ENCODE results near the gene CNOT6.
A peak's percentile ranks its signal among the peaks of the same experiment; 100 is the strongest.

The CNOT6 gene

DNA sequence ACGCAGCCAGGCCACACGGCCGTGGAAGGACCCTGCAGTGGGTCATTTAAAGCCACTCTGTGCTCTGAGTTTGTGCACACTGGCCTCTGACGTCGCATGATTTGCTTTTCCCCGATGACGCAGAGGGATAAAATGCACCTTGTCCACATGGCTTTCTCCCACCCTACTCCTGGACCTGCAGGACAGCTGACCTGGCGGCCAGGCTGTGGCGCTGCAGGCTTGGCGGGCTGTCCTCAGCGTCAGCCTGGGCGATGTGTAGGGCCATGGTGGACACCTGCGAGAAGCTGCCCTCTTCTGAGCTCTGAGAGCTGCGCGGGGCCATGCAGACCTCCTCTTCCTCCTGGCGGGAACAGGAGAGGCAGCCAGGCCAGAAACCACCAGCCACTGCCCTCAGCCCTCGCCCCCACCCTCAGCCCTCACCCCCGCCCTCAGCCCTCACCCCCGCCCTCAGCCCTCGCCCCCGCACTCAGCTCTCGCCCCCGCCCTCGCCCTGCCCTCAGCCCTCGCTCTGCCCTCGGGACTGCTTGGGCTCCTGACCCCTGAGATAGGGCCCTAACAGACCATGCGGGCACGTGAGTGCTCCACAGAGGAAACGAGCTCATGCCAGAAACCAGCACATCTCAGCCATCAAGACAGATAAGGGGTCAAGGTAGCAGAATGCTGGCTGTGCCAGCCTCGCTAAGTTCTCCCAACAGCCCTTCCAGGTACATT lies 117.1 kb downstream of the CNOT6 start:
- no peak for DNase-seq (ENCODE audit: extremely low read depth, low read depth)
- TF ChIP-seq, protein P1, sequence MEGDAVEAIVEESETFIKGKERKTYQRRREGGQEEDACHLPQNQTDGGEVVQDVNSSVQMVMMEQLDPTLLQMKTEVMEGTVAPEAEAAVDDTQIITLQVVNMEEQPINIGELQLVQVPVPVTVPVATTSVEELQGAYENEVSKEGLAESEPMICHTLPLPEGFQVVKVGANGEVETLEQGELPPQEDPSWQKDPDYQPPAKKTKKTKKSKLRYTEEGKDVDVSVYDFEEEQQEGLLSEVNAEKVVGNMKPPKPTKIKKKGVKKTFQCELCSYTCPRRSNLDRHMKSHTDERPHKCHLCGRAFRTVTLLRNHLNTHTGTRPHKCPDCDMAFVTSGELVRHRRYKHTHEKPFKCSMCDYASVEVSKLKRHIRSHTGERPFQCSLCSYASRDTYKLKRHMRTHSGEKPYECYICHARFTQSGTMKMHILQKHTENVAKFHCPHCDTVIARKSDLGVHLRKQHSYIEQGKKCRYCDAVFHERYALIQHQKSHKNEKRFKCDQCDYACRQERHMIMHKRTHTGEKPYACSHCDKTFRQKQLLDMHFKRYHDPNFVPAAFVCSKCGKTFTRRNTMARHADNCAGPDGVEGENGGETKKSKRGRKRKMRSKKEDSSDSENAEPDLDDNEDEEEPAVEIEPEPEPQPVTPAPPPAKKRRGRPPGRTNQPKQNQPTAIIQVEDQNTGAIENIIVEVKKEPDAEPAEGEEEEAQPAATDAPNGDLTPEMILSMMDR (IDR thresholded peaks at IDR 0.05; ENCODE audit: low read depth, low read length) = no peak

DNA sequence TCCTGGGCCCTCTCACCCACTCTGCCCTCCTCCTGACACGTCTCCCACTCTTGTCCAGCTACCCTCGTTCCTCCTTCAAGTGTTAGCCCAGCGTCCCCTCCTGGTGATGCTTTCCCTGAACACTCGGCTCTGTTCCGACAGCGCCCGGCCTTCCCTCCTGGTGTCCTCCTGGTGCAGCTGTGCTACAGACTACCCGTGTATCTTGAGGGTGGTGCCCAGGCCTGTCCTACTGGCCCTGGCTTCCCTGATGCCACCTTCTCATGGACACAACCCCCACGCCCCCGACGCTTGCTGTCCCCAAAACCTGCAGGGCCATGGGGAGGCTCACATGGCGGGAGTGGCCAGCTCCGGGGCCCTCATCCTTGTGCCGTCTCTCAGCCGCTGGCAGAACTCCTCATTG lies 118.5 kb downstream of the CNOT6 start:
- TF ChIP-seq, protein P1 (IDR thresholded peaks at IDR 0.05; ENCODE audit: low read depth, low read length) = no peak
- no peak for DNase-seq (ENCODE audit: extremely low read depth, low read depth)

DNA sequence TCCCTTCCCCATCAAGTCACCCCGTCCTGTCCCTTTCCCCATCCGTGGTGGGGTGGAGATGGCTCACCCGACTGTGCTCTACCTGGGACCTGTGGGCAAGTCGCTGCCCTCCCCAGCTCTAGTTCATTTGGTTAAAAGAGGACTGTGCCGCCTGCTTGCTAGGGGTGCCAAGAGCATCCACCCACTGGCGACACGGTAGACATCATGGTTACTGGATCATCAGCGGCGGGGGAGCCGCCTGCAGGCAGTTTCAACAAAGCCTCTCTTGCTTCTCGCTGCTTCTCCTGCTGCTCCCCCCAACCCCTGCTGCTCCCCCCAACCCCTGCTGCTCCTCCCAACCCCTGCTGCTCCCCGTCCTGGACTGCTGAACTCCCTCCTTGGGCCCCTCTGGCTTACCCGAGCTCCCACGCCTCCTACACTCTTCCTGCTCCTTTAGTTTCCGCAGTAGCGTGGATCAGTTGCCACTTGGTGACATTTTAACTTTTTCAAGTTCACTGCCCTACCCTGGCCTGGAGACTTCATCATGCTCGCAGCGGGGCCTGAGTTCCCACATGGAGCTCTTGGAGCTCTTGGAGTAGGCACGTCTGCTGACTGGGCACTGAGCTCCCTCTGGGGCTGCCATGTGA lies 119.1 kb downstream of the CNOT6 start:
- TF ChIP-seq, protein P1 (IDR thresholded peaks at IDR 0.05; ENCODE audit: low read depth, low read length) = no peak
- DNase-seq (ENCODE audit: extremely low read depth, low read depth) = no peak

DNA sequence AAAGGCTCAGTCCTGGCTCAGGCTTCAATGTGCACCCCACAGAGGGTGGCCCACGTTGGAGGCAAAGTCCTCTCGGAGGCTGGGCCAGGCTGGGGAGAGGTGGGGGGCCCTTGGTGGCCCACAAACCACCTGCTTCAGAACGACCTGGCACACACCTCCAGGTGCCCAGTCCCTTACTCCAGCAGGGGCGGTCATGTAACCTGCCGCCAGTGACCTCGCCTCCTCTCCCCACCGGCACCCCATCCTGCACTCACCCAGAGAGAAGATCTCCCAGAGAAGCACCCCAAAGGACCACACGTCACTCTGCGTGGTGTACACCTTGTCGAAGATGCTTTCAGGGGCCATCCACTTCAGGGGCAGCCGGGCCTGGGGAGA lies 119.6 kb downstream of the CNOT6 start:
- TF ChIP-seq, protein P1 (IDR thresholded peaks at IDR 0.05; ENCODE audit: low read depth, low read length) = no peak
- DNase-seq (ENCODE audit: extremely low read depth, low read depth) = no peak

DNA sequence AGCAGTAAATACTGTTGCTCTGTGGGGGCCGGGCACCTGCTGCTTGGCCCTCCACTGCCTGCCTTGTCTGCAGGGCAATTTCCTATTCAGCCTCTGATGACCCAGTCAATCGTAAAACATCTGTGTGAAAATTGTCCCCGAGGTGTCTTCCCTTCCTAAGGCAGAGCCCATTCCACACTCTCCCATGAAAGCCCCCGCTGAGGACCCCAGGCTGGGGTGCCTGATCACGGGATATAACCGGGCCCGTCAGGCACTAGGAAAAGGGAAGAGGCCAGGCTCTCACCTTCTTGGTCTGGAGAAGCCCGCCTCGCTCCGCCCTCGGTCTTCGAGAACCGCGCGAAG lies 124.3 kb downstream of the CNOT6 start:
- no peak for DNase-seq (ENCODE audit: extremely low read depth, low read depth)

DNA sequence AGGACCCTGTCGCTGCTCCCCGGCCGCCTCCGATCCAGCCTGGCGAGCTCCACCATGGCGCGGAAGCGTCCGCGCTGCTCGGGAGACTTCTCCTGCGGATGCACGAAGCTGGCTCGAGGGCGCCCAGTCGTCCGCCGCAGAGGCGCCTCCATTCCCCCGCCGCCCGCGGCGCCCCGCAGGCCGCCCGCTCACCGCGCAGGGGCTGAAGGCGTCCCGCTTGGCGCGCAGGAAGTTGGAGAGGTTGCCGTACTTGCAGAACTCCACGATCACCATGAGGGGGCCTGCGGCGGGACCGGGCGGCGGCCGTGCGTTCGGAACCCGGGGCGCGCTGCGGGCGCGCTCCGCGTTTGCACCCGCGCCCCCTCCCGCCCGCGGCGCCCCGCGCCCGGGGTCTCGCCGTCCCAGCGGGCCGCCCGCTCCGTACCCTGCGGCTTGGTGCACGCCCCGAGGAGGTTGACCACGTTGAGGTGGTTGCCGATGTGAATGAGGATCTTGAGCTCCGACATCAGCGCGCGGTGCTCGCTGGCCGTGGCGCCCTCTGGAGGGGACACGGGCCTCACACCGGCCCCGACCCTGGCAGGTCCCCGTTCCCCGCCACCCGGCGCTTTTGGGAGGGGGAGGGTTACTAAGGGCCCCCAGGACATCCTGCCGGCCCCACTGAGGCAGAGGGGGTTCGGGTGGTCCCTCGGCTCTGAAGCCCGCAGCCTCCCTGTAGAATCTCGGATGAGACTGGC lies 124.8 kb downstream of the CNOT6 start:
- TF ChIP-seq, protein P1 (IDR thresholded peaks at IDR 0.05; ENCODE audit: low read depth, low read length) = peak; percentile 7
- no peak for DNase-seq (ENCODE audit: extremely low read depth, low read depth)

More for the DNA sequence above, 124.3 kb downstream of the CNOT6 start:
- TF ChIP-seq, protein P1 (IDR thresholded peaks at IDR 0.05; ENCODE audit: low read depth, low read length) = no peak

DNA sequence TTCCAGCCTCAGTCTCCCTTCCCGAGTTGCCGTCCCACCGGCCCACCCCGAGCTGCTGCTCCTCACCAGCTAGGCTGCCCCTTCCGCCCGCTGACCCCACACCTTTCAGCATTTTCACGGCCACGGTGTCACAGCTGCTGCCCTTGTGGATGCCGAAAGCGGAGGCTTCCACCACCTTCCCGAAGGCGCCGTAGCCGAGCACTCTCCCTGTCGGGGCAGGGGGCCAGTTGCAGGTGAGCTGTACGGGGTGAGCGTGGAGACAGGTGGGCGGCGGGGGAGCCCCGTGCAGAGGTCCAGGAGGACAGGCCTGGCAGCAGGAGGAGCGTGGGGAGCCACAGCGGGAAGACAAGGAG lies 125.4 kb downstream of the CNOT6 start:
- no peak for DNase-seq (ENCODE audit: extremely low read depth, low read depth)
- TF ChIP-seq, protein P1 (IDR thresholded peaks at IDR 0.05; ENCODE audit: low read depth, low read length) = no peak
